Lung (tissue), 12 donors: Measurements from ENCODE around the gene LRRIQ4. TPM values are rescaled to one million over a fixed set of nuclear protein-coding genes. Genes with fewer than 3 reads are reported as not detected.

ENCODE experiments used
- ATAC-seq: fragments of 200-7000 bp; cut with Tn5 transposase; one replicate; pipeline ENCODE4 v1.9.1; 2020; ENCODE audit warnings: moderate number of reproducible peaks; ENCODE audit not compliant: insufficient read depth, low FRiP score
- DNase-seq, 3 donors: peaks; one replicate each; pipeline ENCODE4 v3.0.0-alpha.2; 2013 to 2017
- H3K27ac ChIP-seq, 2 donors: one replicate each; pipeline ENCODE4 v1.5.1; 2013; ENCODE audit warnings: mild to moderate bottlenecking in 2 of 2, moderate library complexity in 2 of 2, control low read depth in 1 of 2, inconsistent platforms in 1 of 2, low read depth in 1 of 2, low read length in 1 of 2
- H3K27me3 ChIP-seq, 3 donors: one replicate each; pipeline ENCODE4 v1.5.1; 2013; ENCODE audit warnings: low read length in 2 of 3; ENCODE audit not compliant: control insufficient read depth in 3 of 3, insufficient read depth in 3 of 3
- H3K36me3 ChIP-seq, 4 donors: one replicate each; pipeline ENCODE4 v1.5.1; 2013; ENCODE audit warnings: low read length in 4 of 4, mild to moderate bottlenecking in 1 of 4, moderate library complexity in 1 of 4; ENCODE audit not compliant: control insufficient read depth in 4 of 4, insufficient read depth in 4 of 4
- H3K4me1 ChIP-seq, 5 donors: one replicate each; pipeline ENCODE4 v1.5.1; 2013; ENCODE audit warnings: low read length in 5 of 5, mild to moderate bottlenecking in 2 of 5, moderate library complexity in 1 of 5; ENCODE audit not compliant: control insufficient read depth in 5 of 5, insufficient read depth in 5 of 5
- H3K4me3 ChIP-seq: one replicate; pipeline ENCODE4 v1.5.1; 2013; ENCODE audit warnings: mild to moderate bottlenecking, control low read depth, moderate library complexity
- H3K9ac ChIP-seq, 2 donors: one replicate each; pipeline ENCODE4 v1.5.1; 2013; ENCODE audit warnings: low read length in 2 of 2, control low read depth in 1 of 2; ENCODE audit not compliant: insufficient read depth in 1 of 2
- H3K9me3 ChIP-seq, 4 donors: one replicate each; pipeline ENCODE4 v1.5.1; 2013; ENCODE audit warnings: low read length in 3 of 4, mild to moderate bottlenecking in 1 of 4, moderate library complexity in 1 of 4; ENCODE audit not compliant: control insufficient read depth in 4 of 4, insufficient read depth in 3 of 4
- WGBS, 2 donors: extraction: QIAGEN DNeasy Blood & Tissue Kit; methylation state at CpG; one replicate each; pipeline ENCODE4 v1.1.7; 2013; 5-methylcytosine and 5-hydroxymethylcytosine counted together
- polyA plus RNA-seq, 2 donors: library from polyadenylated mRNA; stranded (reverse); fragments of 200-250 nt; gene quantifications; one replicate each; pipeline ENCODE4 v1.2.1, GENCODE V29; 2013
- total RNA-seq, 2 donors: library from RNA; depleted of rRNA in 1 of 2; stranded (reverse); fragments of >200 nt in 1 of 2; gene quantifications; one replicate each; pipeline ENCODE4 v1.2.1, GENCODE V29; 2014 to 2021
- TF ChIP-seq, protein P1 (sequence below): IDR thresholded peaks from 2 replicates; pipeline ENCODE4 v1.5.1; 2012; ENCODE audit warnings: mild to moderate bottlenecking; ENCODE audit errors: control extremely low read depth, extremely low read depth
- donor health status: control.
- donor health status: control.
- donor health status: Bipolar disorder and iron deficiency.
- donor health status: healthy.
- donor health status: DM: yes; HTN: yes; CAD: no.

The LRRIQ4 gene
- total and polyA plus RNA-seq, 4 donors: 0.03 to 0.09 TPM; not detected in 2

DNA sequence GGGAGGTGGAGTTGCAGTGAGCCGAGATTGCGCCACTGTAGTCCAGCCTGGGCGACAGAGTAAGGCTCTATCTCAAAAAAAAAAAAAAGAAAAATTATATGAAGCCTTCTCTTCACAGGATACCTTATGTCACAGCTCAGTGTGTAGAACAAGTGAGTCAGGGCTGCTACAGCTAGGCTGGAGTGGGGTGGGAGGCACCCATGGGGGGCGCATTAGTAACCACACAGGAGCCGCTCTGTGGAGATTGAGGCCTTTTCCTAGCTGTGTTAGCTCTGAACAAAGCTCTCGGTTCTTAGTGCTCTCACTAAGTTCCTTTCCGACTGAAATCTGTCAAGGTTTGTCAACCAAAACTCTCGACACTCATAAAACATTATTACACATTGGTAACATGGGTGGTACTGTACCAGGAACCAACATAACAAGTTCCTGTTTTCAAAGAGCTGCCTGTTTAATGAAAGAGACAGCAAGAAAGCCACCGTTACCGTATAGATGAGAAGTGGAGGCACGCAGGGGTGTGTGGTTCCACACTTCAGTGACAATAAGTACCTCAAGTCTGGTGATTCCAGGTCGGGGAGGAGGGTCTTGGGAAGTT, 52.6 kb downstream of the LRRIQ4 start:
- H3K4me1 ChIP-seq: no peaks in the 10 kb centered on the region
- H3K36me3 ChIP-seq: no peaks in the 10 kb centered on the region
- H3K9ac ChIP-seq: no peak overlapping the region
- DNase-seq (no peak), ATAC-seq (no peak)
- TF ChIP-seq, protein P1, sequence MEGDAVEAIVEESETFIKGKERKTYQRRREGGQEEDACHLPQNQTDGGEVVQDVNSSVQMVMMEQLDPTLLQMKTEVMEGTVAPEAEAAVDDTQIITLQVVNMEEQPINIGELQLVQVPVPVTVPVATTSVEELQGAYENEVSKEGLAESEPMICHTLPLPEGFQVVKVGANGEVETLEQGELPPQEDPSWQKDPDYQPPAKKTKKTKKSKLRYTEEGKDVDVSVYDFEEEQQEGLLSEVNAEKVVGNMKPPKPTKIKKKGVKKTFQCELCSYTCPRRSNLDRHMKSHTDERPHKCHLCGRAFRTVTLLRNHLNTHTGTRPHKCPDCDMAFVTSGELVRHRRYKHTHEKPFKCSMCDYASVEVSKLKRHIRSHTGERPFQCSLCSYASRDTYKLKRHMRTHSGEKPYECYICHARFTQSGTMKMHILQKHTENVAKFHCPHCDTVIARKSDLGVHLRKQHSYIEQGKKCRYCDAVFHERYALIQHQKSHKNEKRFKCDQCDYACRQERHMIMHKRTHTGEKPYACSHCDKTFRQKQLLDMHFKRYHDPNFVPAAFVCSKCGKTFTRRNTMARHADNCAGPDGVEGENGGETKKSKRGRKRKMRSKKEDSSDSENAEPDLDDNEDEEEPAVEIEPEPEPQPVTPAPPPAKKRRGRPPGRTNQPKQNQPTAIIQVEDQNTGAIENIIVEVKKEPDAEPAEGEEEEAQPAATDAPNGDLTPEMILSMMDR: no peak
- no peaks in the 10 kb centered on the region for H3K9me3 ChIP-seq
- H3K27ac ChIP-seq: no peak overlapping the region
- H3K4me3 ChIP-seq: no peak overlapping the region
- WGBS, 2 donors: 38 to 53% methylated on average over 12 of the region's 12 CpGs
- H3K27me3 ChIP-seq: no peaks in the 10 kb centered on the region

DNA sequence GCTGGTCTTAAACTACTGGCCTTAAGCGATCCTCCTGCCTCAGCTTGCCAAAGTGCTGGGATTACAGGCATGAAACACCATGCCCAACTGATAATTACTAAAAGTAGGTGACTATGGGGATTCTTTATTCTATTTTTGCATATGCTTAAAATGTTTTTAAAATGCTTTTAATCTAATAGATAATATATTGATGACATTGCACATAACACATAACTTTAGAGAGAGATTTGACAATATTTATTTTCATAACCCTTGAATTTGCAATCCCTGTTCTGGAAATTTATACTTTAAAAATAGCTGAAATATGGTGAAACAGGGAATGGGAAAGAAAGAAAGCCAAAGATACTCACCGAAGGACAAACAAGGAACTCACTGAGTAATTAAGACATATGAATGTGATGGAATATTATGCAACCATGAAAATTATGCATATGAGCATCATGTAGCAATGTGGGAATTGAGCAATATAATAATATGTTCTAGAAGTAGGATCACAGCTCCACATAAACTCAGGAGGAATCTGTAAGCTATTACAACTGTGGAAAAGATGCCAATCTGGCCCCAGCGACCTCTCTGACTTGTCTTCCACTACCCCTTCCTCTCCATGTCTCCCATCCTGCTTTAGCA, 55.0 kb downstream of the LRRIQ4 start:
- H3K27me3 ChIP-seq: no peaks in the 10 kb centered on the region
- no peak overlapping the region for H3K4me3 ChIP-seq
- H3K9ac ChIP-seq: no peak overlapping the region
- no peaks in the 10 kb centered on the region for H3K36me3 ChIP-seq
- no peaks in the 10 kb centered on the region for H3K9me3 ChIP-seq
- WGBS, 2 donors: 78 to 94% methylated on average over 3 of the region's 3 CpGs
- DNase-seq (no peak), ATAC-seq (no peak)
- H3K27ac ChIP-seq: no peak overlapping the region
- no peaks in the 10 kb centered on the region for H3K4me1 ChIP-seq
- TF ChIP-seq, protein P1: no peak

DNA sequence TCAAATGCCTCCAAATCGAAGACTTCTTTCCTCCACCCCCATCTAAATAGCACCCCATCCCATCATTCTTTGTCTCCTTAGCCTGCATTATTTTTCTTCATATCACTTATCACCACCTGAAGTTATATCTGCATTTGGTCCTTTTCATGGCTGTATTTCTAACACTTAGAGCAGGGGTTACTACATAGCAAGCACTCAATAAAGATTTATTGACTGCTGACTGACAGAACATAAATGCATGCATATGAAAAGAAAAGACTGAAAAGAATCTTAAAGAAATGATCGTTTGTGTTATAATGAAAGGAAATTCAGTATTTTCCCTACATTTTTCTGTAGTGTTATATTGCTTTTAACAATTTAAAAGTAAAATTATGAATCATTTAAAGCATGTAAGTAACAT, 55.7 kb downstream of the LRRIQ4 start:
- no peak overlapping the region for H3K9ac ChIP-seq
- H3K4me3 ChIP-seq: no peak overlapping the region
- no peak for ATAC-seq
- H3K27ac ChIP-seq: no peak overlapping the region
- H3K36me3 ChIP-seq: no peaks in the 10 kb centered on the region
- no peak for DNase-seq
- TF ChIP-seq, protein P1: no peak
- no peaks in the 10 kb centered on the region for H3K9me3 ChIP-seq
- H3K27me3 ChIP-seq: no peaks in the 10 kb centered on the region
- no peaks in the 10 kb centered on the region for H3K4me1 ChIP-seq
- WGBS, 2 donors: 85 to 95% methylated on average over 2 of the region's 2 CpGs
